IMR-90 (cell line): ENCODE measurements around the gene FAM236D.
"Not testable (repeated sequence)": the region's sequence is repeated elsewhere in the genome, so short reads cannot be mapped to it uniquely, and the experiment has no call there.

Experiments
- BHLHE40 ChIP-seq: fragments of 150-350 bp; IDR thresholded peaks from 2 replicates; pipeline ENCODE4 v1.6.1; 2016; ENCODE audit warnings: mild to moderate bottlenecking, low read depth, low read length
- CEBPB ChIP-seq: IDR thresholded peaks from 2 replicates; pipeline ENCODE4 v1.6.1; 2012; ENCODE audit warnings: low read depth, low read length, improper control_type of control experiment
- CHD1 ChIP-seq: IDR thresholded peaks from 2 replicates; pipeline ENCODE4 v1.6.1; 2012; ENCODE audit warnings: low read depth, low read length, improper control_type of control experiment
- FOS ChIP-seq: fragments of 150-350 bp; IDR thresholded peaks from 2 replicates; pipeline ENCODE4 v1.6.1; 2016; ENCODE audit warnings: low read depth, low read length
- MAFK ChIP-seq: IDR thresholded peaks from 2 replicates; pipeline ENCODE4 v1.6.1; 2012; ENCODE audit warnings: low read depth, low read length, improper control_type of control experiment
- MAZ ChIP-seq: IDR thresholded peaks from 2 replicates; pipeline ENCODE4 v1.6.1; 2012; ENCODE audit warnings: low read depth, mild to moderate bottlenecking, low read length, improper control_type of control experiment, moderate library complexity, borderline replicate concordance
- MXI1 ChIP-seq: IDR thresholded peaks from 2 replicates; pipeline ENCODE4 v1.6.1; 2012; ENCODE audit warnings: low read depth, mild to moderate bottlenecking, low read length, moderate library complexity, borderline replicate concordance
- POLR2A ChIP-seq: IDR thresholded peaks from 2 replicates; pipeline ENCODE4 v1.6.1; 2012; ENCODE audit warnings: mild to moderate bottlenecking, low read depth, low read length
- RAD21 ChIP-seq: IDR thresholded peaks from 2 replicates; pipeline ENCODE4 v1.6.1; 2012; ENCODE audit warnings: low read length, improper control_type of control experiment
- RCOR1 ChIP-seq: IDR thresholded peaks from 2 replicates; pipeline ENCODE4 v1.6.1; 2012; ENCODE audit warnings: mild to moderate bottlenecking, low read length, improper control_type of control experiment; ENCODE audit not compliant: insufficient replicate concordance
- SMC3 ChIP-seq: fragments of 150-350 bp; IDR thresholded peaks from 2 replicates; pipeline ENCODE4 v1.6.1; 2016; ENCODE audit warnings: low read depth, mild to moderate bottlenecking, antibody characterized with exemption, low read length, moderate library complexity
- TF ChIP-seq, protein P1 (sequence below): conservative IDR thresholded peaks from 2 replicates; pipeline ENCODE4 v1.5.1; 2012; ENCODE audit warnings: mild to moderate bottlenecking, low read depth, low read length, improper control_type of control experiment
- TF ChIP-seq, protein P2 (sequence below): fragments of 150-350 bp; IDR thresholded peaks from 2 replicates; pipeline ENCODE4 v1.6.1; 2017; ENCODE audit warnings: mild to moderate bottlenecking, antibody characterized with exemption, low read length, low read depth

DNA sequence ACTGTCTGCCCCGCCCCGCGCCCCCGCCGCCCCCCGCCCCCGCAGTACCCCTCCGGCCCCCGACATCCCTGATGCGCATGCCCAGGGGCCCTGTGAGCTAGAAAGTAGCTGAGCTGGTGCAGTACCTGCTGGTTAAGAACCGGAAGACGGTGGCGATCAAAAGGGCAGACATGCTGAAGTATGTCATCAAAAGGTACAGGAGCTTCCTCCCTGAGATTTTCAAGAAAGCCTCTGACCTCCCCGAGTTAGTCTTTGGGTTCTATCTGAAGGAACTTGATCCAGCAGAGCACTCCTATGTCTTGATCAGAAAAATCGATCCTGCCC, 30.6 kb downstream of the FAM236D start:
- TF ChIP-seq, protein P1, sequence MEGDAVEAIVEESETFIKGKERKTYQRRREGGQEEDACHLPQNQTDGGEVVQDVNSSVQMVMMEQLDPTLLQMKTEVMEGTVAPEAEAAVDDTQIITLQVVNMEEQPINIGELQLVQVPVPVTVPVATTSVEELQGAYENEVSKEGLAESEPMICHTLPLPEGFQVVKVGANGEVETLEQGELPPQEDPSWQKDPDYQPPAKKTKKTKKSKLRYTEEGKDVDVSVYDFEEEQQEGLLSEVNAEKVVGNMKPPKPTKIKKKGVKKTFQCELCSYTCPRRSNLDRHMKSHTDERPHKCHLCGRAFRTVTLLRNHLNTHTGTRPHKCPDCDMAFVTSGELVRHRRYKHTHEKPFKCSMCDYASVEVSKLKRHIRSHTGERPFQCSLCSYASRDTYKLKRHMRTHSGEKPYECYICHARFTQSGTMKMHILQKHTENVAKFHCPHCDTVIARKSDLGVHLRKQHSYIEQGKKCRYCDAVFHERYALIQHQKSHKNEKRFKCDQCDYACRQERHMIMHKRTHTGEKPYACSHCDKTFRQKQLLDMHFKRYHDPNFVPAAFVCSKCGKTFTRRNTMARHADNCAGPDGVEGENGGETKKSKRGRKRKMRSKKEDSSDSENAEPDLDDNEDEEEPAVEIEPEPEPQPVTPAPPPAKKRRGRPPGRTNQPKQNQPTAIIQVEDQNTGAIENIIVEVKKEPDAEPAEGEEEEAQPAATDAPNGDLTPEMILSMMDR, result not testable (repeated sequence)
- TF ChIP-seq MAFK, POLR2A, RAD21, MAZ, CHD1, SMC3, FOS, RCOR1, BHLHE40, CEBPB, MXI1: not testable (repeated sequence)
- TF ChIP-seq, protein P2, sequence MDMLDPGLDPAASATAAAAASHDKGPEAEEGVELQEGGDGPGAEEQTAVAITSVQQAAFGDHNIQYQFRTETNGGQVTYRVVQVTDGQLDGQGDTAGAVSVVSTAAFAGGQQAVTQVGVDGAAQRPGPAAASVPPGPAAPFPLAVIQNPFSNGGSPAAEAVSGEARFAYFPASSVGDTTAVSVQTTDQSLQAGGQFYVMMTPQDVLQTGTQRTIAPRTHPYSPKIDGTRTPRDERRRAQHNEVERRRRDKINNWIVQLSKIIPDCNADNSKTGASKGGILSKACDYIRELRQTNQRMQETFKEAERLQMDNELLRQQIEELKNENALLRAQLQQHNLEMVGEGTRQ, result not testable (repeated sequence)
